ENCODE measurements around the gene CFB. TPM values are rescaled to one million over a fixed set of nuclear protein-coding genes. Genes with fewer than 3 reads are reported as not detected.
A peak's percentile ranks its signal among the peaks of the same experiment; 100 is the strongest.

The CFB gene
- total and polyA plus RNA-seq, 4 donors: 2,016 to 3,272 (median 3,140) TPM

- Histone ChIP-seq H3K27ac (ENCODE audit: low read depth in 1 of 2, low read length in 2 of 2) (no peak overlapping the region), H3K4me1 (ENCODE audit: control insufficient read depth in 4 of 4, insufficient read depth in 4 of 4, low read length in 3 of 4) (peaks cover 4 to 35% (median 19%) of the 10 kb centered on the region in 4 donors), H3K36me3 (ENCODE audit: control insufficient read depth in 4 of 4, insufficient read depth in 3 of 4, low read depth in 1 of 4, low read length in 3 of 4) (peaks cover 20 to 67% (median 56%) of the 10 kb centered on the region in 4 donors), H3K27me3 (ENCODE audit: control insufficient read depth in 4 of 4, insufficient read depth in 4 of 4, low read length in 3 of 4) (no peaks in the 10 kb centered on the region), H3K9ac (ENCODE audit: low read depth in 1 of 2, low read length in 2 of 2) (no peak overlapping the region), H3K9me3 (ENCODE audit: control insufficient read depth in 4 of 4, low read length in 3 of 4) (no peaks in the 10 kb centered on the region), H3K4me3 (ENCODE audit: low read depth in 1 of 3, low read length in 3 of 3) (no peak overlapping the region)
- DNase-seq (ENCODE audit: low spot score): no peak
- TF ChIP-seq TAF1 (conservative IDR thresholded peaks at IDR 0.05) (no peak), ATF3 (IDR thresholded peaks at IDR 0.05) (no peak)
- WGBS: 96% methylated on average over 19 of the region's 19 CpGs
Measured at GRCh38 chr6:31963921-31964320, 18.0 kb downstream of the CFB start.

GRCh38 chr6:31965700-31966099 is 19.8 kb downstream of the CFB start:
- peak; percentile 54 for DNase-seq (ENCODE audit: low spot score)
- Histone ChIP-seq H3K27me3 (ENCODE audit: control insufficient read depth in 4 of 4, insufficient read depth in 4 of 4, low read length in 3 of 4) (no peaks in the 10 kb centered on the region), H3K4me3 (ENCODE audit: low read depth in 1 of 3, low read length in 3 of 3) (no peak overlapping the region), H3K36me3 (ENCODE audit: control insufficient read depth in 4 of 4, insufficient read depth in 3 of 4, low read depth in 1 of 4, low read length in 3 of 4) (peaks cover 23 to 81% (median 57%) of the 10 kb centered on the region in 4 donors), H3K9ac (ENCODE audit: low read depth in 1 of 2, low read length in 2 of 2) (no peak overlapping the region), H3K27ac (ENCODE audit: low read depth in 1 of 2, low read length in 2 of 2) (no peak overlapping the region), H3K9me3 (ENCODE audit: control insufficient read depth in 4 of 4, low read length in 3 of 4) (no peaks in the 10 kb centered on the region), H3K4me1 (ENCODE audit: control insufficient read depth in 4 of 4, insufficient read depth in 4 of 4, low read length in 3 of 4) (peaks cover 0 to 32% (median 18%) of the 10 kb centered on the region in 4 donors)
- peak in 1 of 2 donors; percentile 64 for TF ChIP-seq GABPA (IDR thresholded peaks at IDR 0.05 in 1 of 2, conservative IDR thresholded peaks at IDR 0.05 in 1 of 2)
- peak; percentile 52 to 57 for TF ChIP-seq RXRA (IDR thresholded peaks at IDR 0.05)
- TF ChIP-seq ZBTB33 (IDR thresholded peaks at IDR 0.05): no peak
- peak; percentile 72 for TF ChIP-seq FOXA2 (IDR thresholded peaks at IDR 0.05)
- TF ChIP-seq FOXA1 (IDR thresholded peaks at IDR 0.05): peak; percentile 87
- no peak for TF ChIP-seq JUND (IDR thresholded peaks at IDR 0.05)
- peak; percentile 18 for TF ChIP-seq SP1 (IDR thresholded peaks at IDR 0.05)
- peak; percentile 51 to 61 for TF ChIP-seq HNF4A (conservative IDR thresholded peaks at IDR 0.05)
- TF ChIP-seq YY1 (IDR thresholded peaks at IDR 0.05): peak; percentile 68
- TF ChIP-seq REST (IDR thresholded peaks at IDR 0.05): peak; percentile 1
- peak; percentile 61 to 72 for TF ChIP-seq RAD21 (IDR thresholded peaks at IDR 0.05)
- no peak for TF ChIP-seq NR2F2 (IDR thresholded peaks at IDR 0.05)
- WGBS: 55% methylated on average over 13 of the region's 13 CpGs

GRCh38 chr6:31966506-31966905 is 20.6 kb downstream of the CFB start:
- Histone ChIP-seq H3K4me3 (ENCODE audit: low read depth in 1 of 3, low read length in 3 of 3) (no peak overlapping the region), H3K4me1 (ENCODE audit: control insufficient read depth in 4 of 4, insufficient read depth in 4 of 4, low read length in 3 of 4) (peaks cover 4 to 40% (median 25%) of the 10 kb centered on the region in 4 donors), H3K9ac (ENCODE audit: low read depth in 1 of 2, low read length in 2 of 2) (no peak overlapping the region), H3K9me3 (ENCODE audit: control insufficient read depth in 4 of 4, low read length in 3 of 4) (no peaks in the 10 kb centered on the region), H3K36me3 (ENCODE audit: control insufficient read depth in 4 of 4, insufficient read depth in 3 of 4, low read depth in 1 of 4, low read length in 3 of 4) (peaks cover 23 to 73% (median 51%) of the 10 kb centered on the region in 4 donors), H3K27me3 (ENCODE audit: control insufficient read depth in 4 of 4, insufficient read depth in 4 of 4, low read length in 3 of 4) (no peaks in the 10 kb centered on the region), H3K27ac (ENCODE audit: low read depth in 1 of 2, low read length in 2 of 2) (no peak overlapping the region)
- 93% methylated on average over 7 of the region's 7 CpGs for WGBS
- DNase-seq (ENCODE audit: low spot score): no peak
- TF ChIP-seq NR2F2 (IDR thresholded peaks at IDR 0.05) (no peak), JUND (IDR thresholded peaks at IDR 0.05) (no peak), RXRA (IDR thresholded peaks at IDR 0.05) (no peak), MAX (IDR thresholded peaks at IDR 0.05) (no peak), SP1 (IDR thresholded peaks at IDR 0.05) (no peak), CTCF (IDR thresholded peaks at IDR 0.05; ENCODE audit: low read depth, low read length, missing input control) (no peak), HNF4A (conservative IDR thresholded peaks at IDR 0.05) (no peak), ZBTB33 (IDR thresholded peaks at IDR 0.05) (no peak), YY1 (IDR thresholded peaks at IDR 0.05) (no peak), EGR1 (IDR thresholded peaks at IDR 0.05; ENCODE audit: low read depth in 2 of 2) (no peak), ATF3 (IDR thresholded peaks at IDR 0.05) (no peak), TAF1 (conservative IDR thresholded peaks at IDR 0.05) (no peak), FOXA1 (IDR thresholded peaks at IDR 0.05) (no peak), FOXA2 (IDR thresholded peaks at IDR 0.05) (no peak)
